AG04450 (cell line): ENCODE results near the gene ZNF81. TPM values are rescaled to one million over a fixed set of nuclear protein-coding genes. Genes with fewer than 3 reads are reported as not detected.
"Not testable (repeated sequence)": the region's sequence is repeated elsewhere in the genome, so short reads cannot be mapped to it uniquely, and the experiment has no call there.

ENCODE experiments used
- CTCF ChIA-PET: fragments of 300-600, 350-600 bp; formaldehyde crosslinking; extraction: SDS; loops from one replicate; lab custom pipeline; 2022; ENCODE audit warnings: antibody characterized with exemption, inconsistent platforms; lab: Charles Lee
- POLR2A ChIA-PET: fragments of 350-600 bp; formaldehyde crosslinking; extraction: SDS; loops from one replicate; lab custom pipeline; 2021; ENCODE audit warnings: antibody characterized with exemption, inconsistent platforms; lab: Yijun Ruan, JAX
- DNase-seq: peaks from one replicate; pipeline ENCODE4 v3.0.0-alpha.2; 2011; ENCODE audit warnings: low read depth, low spot score
- H3K27ac ChIP-seq: one replicate; pipeline ENCODE4 v1.5.1; 2012; ENCODE audit warnings: low read depth, low read length, control low read depth
- H3K27me3 ChIP-seq: one replicate; pipeline ENCODE4 v1.6.0; 2012; ENCODE audit warnings: low read length; ENCODE audit not compliant: control insufficient read depth, insufficient read depth
- H3K4me3 ChIP-seq: 2 replicates; pipeline ENCODE4 v1.5.1; 2011; ENCODE audit warnings: mild to moderate bottlenecking, low read depth, low read length, control low read depth
- H3K9me3 ChIP-seq: 2 replicates; pipeline ENCODE4 v1.5.1; 2012; ENCODE audit warnings: low read length; ENCODE audit not compliant: control insufficient read depth, insufficient read depth
- CTCF ChIP-seq: IDR thresholded peaks from 2 replicates; pipeline ENCODE4 v1.5.1; 2011; ENCODE audit warnings: low read depth, low read length, control low read depth, inconsistent platforms
- polyA plus RNA-seq: library from polyadenylated mRNA; depleted of rRNA; stranded (reverse); fragments of >200 nt; gene quantifications from 2 replicates; pipeline ENCODE4 v1.2.3, GENCODE V29; 2011; rRNA removed

ZNF81 gene
- polyA plus RNA-seq, 1 experiment = 4.7 TPM

DNA sequence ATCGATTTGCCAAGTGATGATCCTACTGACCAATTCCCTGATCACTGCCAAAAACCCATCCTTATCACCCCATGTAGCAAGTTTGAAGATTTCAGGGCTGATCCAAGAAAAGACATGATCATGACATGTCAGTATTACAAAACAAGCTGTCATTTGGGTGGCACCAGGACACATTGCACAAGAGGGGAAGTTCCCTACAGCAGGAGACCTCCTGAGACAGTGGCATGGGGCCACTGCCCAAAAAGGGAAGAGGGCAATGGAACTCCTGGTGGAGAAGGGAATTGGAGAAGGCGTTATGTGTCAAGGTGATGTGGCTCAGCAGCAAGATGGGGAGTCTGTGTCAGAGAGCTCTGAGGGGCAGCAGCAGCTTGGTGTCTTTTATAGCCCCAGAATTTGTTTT is 123.7 kb downstream of the ZNF81 start:
- Histone ChIP-seq H3K4me3 (no peak overlapping the region), H3K27ac (no peak overlapping the region), H3K9me3 (peaks cover 1% of the 10 kb centered on the region; the same call in 1 of the 2 replicates), H3K27me3 (no peaks in the 10 kb centered on the region)
- DNase-seq = no peak
- ChIA-PET POLR2A (no interaction called here), CTCF (no interaction called here)
- TF ChIP-seq CTCF = no peak

DNA sequence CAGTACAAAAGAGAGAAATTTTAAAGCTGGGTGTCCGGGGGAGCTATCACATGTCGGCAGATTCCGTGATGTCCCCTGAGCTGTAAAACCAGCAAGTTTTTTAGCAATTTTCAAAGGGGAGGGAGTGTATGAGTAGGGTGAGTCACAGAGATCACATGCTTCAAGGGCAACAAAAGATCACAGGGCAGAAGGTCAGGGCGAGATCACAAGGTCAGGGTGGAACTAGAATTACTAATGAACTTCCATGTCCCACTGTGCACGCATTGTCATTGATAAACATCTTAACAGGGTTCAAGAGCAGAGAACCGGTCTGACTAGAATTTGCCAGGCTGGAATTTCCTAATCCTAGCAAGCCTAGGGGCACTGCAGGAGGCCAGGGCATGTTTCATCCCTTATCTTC is 125.1 kb downstream of the ZNF81 start:
- DNase-seq, POLR2A ChIA-PET, H3K27me3 ChIP-seq, H3K4me3 ChIP-seq, CTCF ChIA-PET, H3K9me3 ChIP-seq, H3K27ac ChIP-seq: not testable (repeated sequence)

GRCh38 chrX:47965526-47965925 is 128.8 kb downstream of the ZNF81 start:
- POLR2A ChIA-PET, H3K27me3 ChIP-seq, H3K9me3 ChIP-seq, H3K27ac ChIP-seq, DNase-seq, H3K4me3 ChIP-seq, CTCF ChIA-PET: not testable (repeated sequence)

Other genes with a start within 250 kb of the ZNF81 start
- 0.24 and 0.37 TPM in 2 replicates for gene SYN1, start 217.0 kb upstream of the ZNF81 start, polyA plus RNA-seq
- gene CFP, start 207.0 kb upstream of the ZNF81 start, polyA plus RNA-seq = 0.02 and 0.05 TPM in 2 replicates
- gene ELK1, start 186.3 kb upstream of the ZNF81 start, polyA plus RNA-seq = 22.4 and 24.1 TPM in 2 replicates
- 81.7 and 96.1 TPM in 2 replicates for gene UXT, start 177.7 kb upstream of the ZNF81 start, polyA plus RNA-seq
- 2.4 and 3.6 TPM in 2 replicates for gene ZNF182, start 167.1 kb downstream of the ZNF81 start, polyA plus RNA-seq
- gene SPACA5, start 170.1 kb downstream of the ZNF81 start, polyA plus RNA-seq = not detected in 2 replicates
- 0.69 and 0.77 TPM in 2 replicates for gene ZNF630, start 234.7 kb downstream of the ZNF81 start, polyA plus RNA-seq